Smooth muscle cell (in vitro differentiated cells): ENCODE results near the gene THSD4. TPM values are rescaled to one million over a fixed set of nuclear protein-coding genes. Genes with fewer than 3 reads are reported as not detected.

Experiments used
- DNase-seq: peaks from one replicate; lab custom pipeline; 2025; ENCODE audit not compliant: unreplicated experiment; lab: John Stamatoyannopoulos, UW
- H2AFZ ChIP-seq: fragments of 200-600 bp; sonication (generic); 2 replicates; pipeline ENCODE4 v1.6.0; 2016; ENCODE audit warnings: antibody characterized with exemption, low read depth, mild to moderate bottlenecking
- H3F3A ChIP-seq: fragments of 200-600 bp; sonication (generic); 2 replicates; pipeline ENCODE4 v1.6.0; 2017; ENCODE audit warnings: antibody characterized with exemption, low read depth
- H3K27ac ChIP-seq: fragments of 200-600 bp; sonication (generic); 2 replicates; pipeline ENCODE4 v1.5.1; 2016; ENCODE audit warnings: low read depth, mild to moderate bottlenecking
- H3K27me3 ChIP-seq: fragments of 200-600 bp; sonication (generic); 2 replicates; pipeline ENCODE4 v1.6.1; 2016; ENCODE audit warnings: low read depth, mild to moderate bottlenecking
- H3K36me3 ChIP-seq: fragments of 200-600 bp; sonication (generic); 2 replicates; pipeline ENCODE4 v1.5.1; 2016; ENCODE audit warnings: low read depth
- H3K4me1 ChIP-seq: fragments of 200-600 bp; sonication (generic); 2 replicates; pipeline ENCODE4 v1.5.1; 2016; ENCODE audit warnings: low read depth
- H3K4me2 ChIP-seq: fragments of 200-600 bp; sonication (generic); 2 replicates; pipeline ENCODE4 v1.6.0; 2016; ENCODE audit warnings: mild to moderate bottlenecking
- H3K4me3 ChIP-seq: fragments of 200-600 bp; sonication (generic); 2 replicates; pipeline ENCODE4 v1.5.1; 2016; ENCODE audit warnings: mild to moderate bottlenecking
- H3K79me2 ChIP-seq: fragments of 200-600 bp; sonication (generic); 2 replicates; pipeline ENCODE4 v1.6.0; 2016; ENCODE audit warnings: low read depth, mild to moderate bottlenecking
- H3K9ac ChIP-seq: fragments of 200-600 bp; sonication (generic); 2 replicates; pipeline ENCODE4 v1.6.0; 2016; ENCODE audit warnings: low read depth
- H3K9me3 ChIP-seq: fragments of 200-600 bp; sonication (generic); replicated peaks from 2 replicates; pipeline ENCODE4 v1.5.1; 2016; ENCODE audit warnings: low read depth
- H4K20me1 ChIP-seq: fragments of 200-600 bp; sonication (generic); 2 replicates; pipeline ENCODE4 v1.6.0; 2016; ENCODE audit warnings: low read depth
- CTCF ChIP-seq: fragments of 200-600 bp; sonication (generic); IDR thresholded peaks from 2 replicates; pipeline ENCODE4 v1.5.1; 2017; ENCODE audit warnings: borderline replicate concordance, mild to moderate bottlenecking, antibody characterized with exemption; ENCODE audit not compliant: insufficient read depth, poor library complexity, severe bottlenecking
- WGBS: methylation state at CpG from one replicate; pipeline ENCODE4 v1.1.7; 2016; ENCODE audit warnings: low lambda C conversion rate; 5-methylcytosine and 5-hydroxymethylcytosine counted together
- polyA plus RNA-seq: library from polyadenylated mRNA; unstranded; fragments of >200 nt; fragmentation: Nextera tagmentation; extraction: Ambion mirVana; gene quantifications from 2 replicates; pipeline ENCODE4 v1.2.1, GENCODE V29; 2016
- total RNA-seq: library from RNA; depleted of rRNA; stranded (reverse); fragments of >200 nt; gene quantifications from 2 replicates; pipeline ENCODE4 v1.2.3, GENCODE V29; 2014

Gene THSD4
- total and polyA plus RNA-seq, 2 experiments from 2014 or later, result 2.5 to 4.1 TPM

- Histone ChIP-seq H3K4me3 (no peak overlapping the region), H4K20me1 (no peaks in the 10 kb centered on the region), H3K27me3 (no peaks in the 10 kb centered on the region), H3K79me2 (no peaks in the 10 kb centered on the region), H2AFZ (no peak overlapping the region), H3K27ac (no peak overlapping the region), H3K9ac (no peak overlapping the region), H3K4me2 (no peak overlapping the region), H3F3A (peaks cover 3% of the 10 kb centered on the region), H3K4me1 (no peaks in the 10 kb centered on the region), H3K36me3 (no peaks in the 10 kb centered on the region), H3K9me3 (no peaks in the 10 kb centered on the region)
- TF ChIP-seq CTCF, result no peak
- WGBS, result 98% methylated on average over 2 of the region's 2 CpGs
- DNase-seq, result no peak
These were observed 515.2 kb downstream of the THSD4 start for GRCh38 chr15:71630475-71630809.

GRCh38 chr15:71632576-71633195, 517.4 kb downstream of the THSD4 start:
- no peaks in the 10 kb centered on the region for H3K9me3 ChIP-seq
- no peaks in the 10 kb centered on the region for H3K4me1 ChIP-seq
- no peaks in the 10 kb centered on the region for H3K36me3 ChIP-seq
- TF ChIP-seq CTCF, result no peak
- no peaks in the 10 kb centered on the region for H3K27me3 ChIP-seq
- no peaks in the 10 kb centered on the region for H3F3A ChIP-seq
- no peak overlapping the region for H2AFZ ChIP-seq
- DNase-seq, result no peak
- H3K79me2 ChIP-seq, result no peaks in the 10 kb centered on the region
- H3K27ac ChIP-seq, result no peak overlapping the region
- WGBS, result 34% methylated on average over 3 of the region's 3 CpGs
- no peak overlapping the region for H3K4me2 ChIP-seq
- H4K20me1 ChIP-seq, result no peaks in the 10 kb centered on the region
- no peak overlapping the region for H3K4me3 ChIP-seq
- no peak overlapping the region for H3K9ac ChIP-seq

DNA sequence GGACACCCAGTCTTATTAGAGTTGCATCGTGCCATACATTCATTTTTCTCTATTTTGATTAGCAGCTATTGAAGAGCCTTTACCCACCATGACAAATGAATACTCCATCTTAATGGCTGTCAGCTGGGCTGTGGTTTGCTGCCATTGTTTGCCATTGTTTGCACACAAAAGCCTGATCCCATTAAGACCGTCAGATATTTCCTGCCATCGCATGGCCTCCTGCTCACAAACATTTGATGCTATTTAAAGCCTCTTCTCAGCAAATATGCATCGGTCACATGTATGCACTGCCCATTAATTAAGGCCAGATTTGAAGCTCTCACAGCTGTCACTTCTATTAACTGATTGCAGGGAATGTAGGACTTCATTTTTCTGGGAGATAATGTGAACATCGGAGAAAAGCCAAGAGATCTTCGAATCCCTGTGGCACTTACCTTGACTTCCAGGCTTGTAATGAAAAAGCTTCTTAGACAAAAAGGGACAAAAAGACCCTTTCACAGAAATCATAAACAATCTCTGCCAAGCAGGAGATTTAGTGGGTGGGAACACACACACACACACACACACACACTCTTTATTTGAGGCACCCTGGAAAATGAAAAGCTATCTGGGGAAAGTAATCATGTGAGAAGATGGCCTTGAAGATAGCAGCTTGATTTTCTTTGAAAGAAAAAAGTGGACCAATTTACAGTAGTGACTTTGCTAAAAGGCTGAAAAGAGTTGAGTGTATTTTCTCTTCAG, 519.7 kb downstream of the THSD4 start:
- no peak overlapping the region for H3K27ac ChIP-seq
- no peaks in the 10 kb centered on the region for H3K4me1 ChIP-seq
- 66% methylated on average over 6 of the region's 6 CpGs for whole genome bisulfite sequencing
- DNase-seq, result no peak
- no peaks in the 10 kb centered on the region for H3K27me3 ChIP-seq
- no peaks in the 10 kb centered on the region for H3F3A ChIP-seq
- no peak overlapping the region for H3K4me2 ChIP-seq
- no peaks in the 10 kb centered on the region for H3K36me3 ChIP-seq
- H3K4me3 ChIP-seq, result no peak overlapping the region
- H3K9ac ChIP-seq, result no peak overlapping the region
- no peaks in the 10 kb centered on the region for H4K20me1 ChIP-seq
- H3K9me3 ChIP-seq, result no peaks in the 10 kb centered on the region
- H3K79me2 ChIP-seq, result no peaks in the 10 kb centered on the region
- no peak overlapping the region for H2AFZ ChIP-seq
- no peak for TF ChIP-seq CTCF

GRCh38 chr15:71635735-71636134, 520.5 kb downstream of the THSD4 start:
- Histone ChIP-seq H3K36me3 (no peaks in the 10 kb centered on the region), H3K4me3 (no peak overlapping the region), H3F3A (no peaks in the 10 kb centered on the region), H2AFZ (no peak overlapping the region), H3K9ac (no peak overlapping the region), H3K27me3 (no peaks in the 10 kb centered on the region), H3K4me1 (no peaks in the 10 kb centered on the region), H3K79me2 (no peaks in the 10 kb centered on the region), H4K20me1 (no peaks in the 10 kb centered on the region), H3K9me3 (no peaks in the 10 kb centered on the region), H3K4me2 (no peak overlapping the region), H3K27ac (no peak overlapping the region)
- no peak for DNase-seq
- no peak for TF ChIP-seq CTCF
- 88% methylated on average over 2 of the region's 2 CpGs for WGBS
